ENCODE measurements around the gene ILF2.

Gene ILF2

DNA sequence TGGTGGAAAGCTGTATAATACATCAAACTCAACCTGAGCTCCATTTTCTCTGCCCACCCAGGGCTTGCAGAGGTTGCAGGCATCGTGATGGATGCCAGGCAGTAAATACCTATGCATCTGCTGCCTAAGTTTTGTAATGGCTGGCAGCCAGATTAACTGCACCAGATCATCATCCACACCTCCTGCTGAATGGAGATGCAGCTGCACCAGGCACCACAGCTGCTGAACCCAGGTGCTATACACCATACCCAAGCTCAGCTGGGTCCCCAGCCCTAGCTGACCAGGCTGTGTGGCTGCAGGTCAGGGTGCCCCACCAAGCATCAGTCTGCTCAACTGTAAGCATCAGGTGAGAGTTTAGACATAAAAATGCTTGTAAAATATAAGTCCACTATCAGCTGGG lies 19.0 kb downstream of the ILF2 start:
- H3K4me3 ChIP-seq (ENCODE audit: low read depth, low read length) = no peak overlapping the region
- H3K79me2 ChIP-seq = no peaks in the 10 kb centered on the region
- TF ChIP-seq, protein P1, sequence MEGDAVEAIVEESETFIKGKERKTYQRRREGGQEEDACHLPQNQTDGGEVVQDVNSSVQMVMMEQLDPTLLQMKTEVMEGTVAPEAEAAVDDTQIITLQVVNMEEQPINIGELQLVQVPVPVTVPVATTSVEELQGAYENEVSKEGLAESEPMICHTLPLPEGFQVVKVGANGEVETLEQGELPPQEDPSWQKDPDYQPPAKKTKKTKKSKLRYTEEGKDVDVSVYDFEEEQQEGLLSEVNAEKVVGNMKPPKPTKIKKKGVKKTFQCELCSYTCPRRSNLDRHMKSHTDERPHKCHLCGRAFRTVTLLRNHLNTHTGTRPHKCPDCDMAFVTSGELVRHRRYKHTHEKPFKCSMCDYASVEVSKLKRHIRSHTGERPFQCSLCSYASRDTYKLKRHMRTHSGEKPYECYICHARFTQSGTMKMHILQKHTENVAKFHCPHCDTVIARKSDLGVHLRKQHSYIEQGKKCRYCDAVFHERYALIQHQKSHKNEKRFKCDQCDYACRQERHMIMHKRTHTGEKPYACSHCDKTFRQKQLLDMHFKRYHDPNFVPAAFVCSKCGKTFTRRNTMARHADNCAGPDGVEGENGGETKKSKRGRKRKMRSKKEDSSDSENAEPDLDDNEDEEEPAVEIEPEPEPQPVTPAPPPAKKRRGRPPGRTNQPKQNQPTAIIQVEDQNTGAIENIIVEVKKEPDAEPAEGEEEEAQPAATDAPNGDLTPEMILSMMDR (IDR thresholded peaks at IDR 0.05) = no peak
- H2AFZ ChIP-seq = no peak overlapping the region
- H3K4me2 ChIP-seq (ENCODE audit: low read length) = no peak overlapping the region
- H3K27ac ChIP-seq = no peak overlapping the region
- no peaks in the 10 kb centered on the region for H3K9me3 ChIP-seq (ENCODE audit: control insufficient read depth, low read length)
- H3K36me3 ChIP-seq (ENCODE audit: control insufficient read depth, insufficient read depth, low read length) = no peaks in the 10 kb centered on the region
- H3K27me3 ChIP-seq (ENCODE audit: control insufficient read depth, insufficient read depth, low read length) = no peaks in the 10 kb centered on the region
- H3K9ac ChIP-seq = no peak overlapping the region
- H3K4me1 ChIP-seq = peaks cover 5% of the 10 kb centered on the region

DNA sequence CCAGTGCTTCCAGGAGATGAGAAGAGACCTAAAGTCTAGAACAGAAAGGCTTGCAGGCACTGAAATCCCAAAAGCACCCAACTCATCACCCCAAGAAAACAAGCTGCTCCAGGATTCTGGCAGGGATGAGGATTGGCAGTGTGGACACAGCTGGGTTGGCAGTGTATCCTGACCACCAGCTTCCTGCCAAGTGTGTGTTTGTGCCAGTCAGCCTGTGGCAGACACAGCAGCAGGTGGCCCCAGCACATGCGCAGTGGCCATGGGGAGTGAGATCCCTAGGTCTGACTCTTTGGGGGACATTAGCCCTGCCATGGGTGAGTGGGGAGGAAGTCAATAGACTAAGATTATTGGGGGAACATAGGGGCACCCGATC lies 20.9 kb downstream of the ILF2 start:
- Histone ChIP-seq H3K4me1 (peaks cover 5% of the 10 kb centered on the region), H3K27me3 (ENCODE audit: control insufficient read depth, insufficient read depth, low read length) (no peaks in the 10 kb centered on the region), H3K4me2 (ENCODE audit: low read length) (no peak overlapping the region), H3K9ac (no peak overlapping the region), H3K36me3 (ENCODE audit: control insufficient read depth, insufficient read depth, low read length) (no peaks in the 10 kb centered on the region), H3K79me2 (no peaks in the 10 kb centered on the region), H2AFZ (peak overlapping the region; percentile 46), H3K4me3 (ENCODE audit: low read depth, low read length) (no peak overlapping the region), H3K27ac (peak overlapping the region; percentile 21), H3K9me3 (ENCODE audit: control insufficient read depth, low read length) (no peaks in the 10 kb centered on the region)
- TF ChIP-seq, protein P1 (IDR thresholded peaks at IDR 0.05) = no peak

DNA sequence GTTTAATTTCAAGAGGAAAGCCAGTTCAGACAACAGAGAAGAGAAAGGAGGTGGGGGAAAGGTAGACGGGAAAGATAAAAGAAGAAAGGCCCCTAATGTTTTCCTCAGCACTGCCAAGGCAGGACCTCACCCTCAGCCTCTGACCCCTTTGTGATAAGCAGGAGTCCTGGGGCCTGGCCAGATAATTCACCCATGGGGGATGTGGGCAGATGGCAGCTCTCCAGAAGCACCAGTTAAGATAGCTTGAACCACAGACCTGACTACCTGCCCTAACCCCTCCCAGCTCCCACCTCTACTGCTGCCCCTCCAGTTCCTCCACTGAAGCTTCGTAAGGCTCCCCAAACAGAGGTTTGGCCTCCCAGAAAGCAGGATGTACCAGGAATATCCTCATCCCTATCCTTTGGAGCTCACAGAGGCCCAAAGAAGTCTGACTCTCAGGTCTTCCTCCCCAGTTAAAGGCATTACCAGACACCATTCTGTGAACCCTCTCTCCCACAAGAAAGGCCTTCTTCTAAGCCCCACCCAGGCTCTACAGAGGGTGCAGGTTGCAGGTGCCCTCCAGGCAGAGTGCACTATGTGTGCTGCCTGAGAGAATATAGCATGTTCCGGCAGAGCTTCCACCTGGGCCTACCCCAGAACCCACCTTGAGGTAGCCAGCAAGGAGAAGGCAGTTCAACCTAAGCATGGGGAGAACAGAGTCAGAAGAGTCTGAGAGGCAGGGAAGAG lies 21.5 kb downstream of the ILF2 start:
- TF ChIP-seq, protein P1 (IDR thresholded peaks at IDR 0.05) = no peak
- no peak overlapping the region for H3K4me3 ChIP-seq (ENCODE audit: low read depth, low read length)
- peak overlapping the region; percentile 46 for H2AFZ ChIP-seq
- H3K4me1 ChIP-seq = peaks cover 5% of the 10 kb centered on the region
- no peaks in the 10 kb centered on the region for H3K9me3 ChIP-seq (ENCODE audit: control insufficient read depth, low read length)
- H3K9ac ChIP-seq = no peak overlapping the region
- no peak overlapping the region for H3K4me2 ChIP-seq (ENCODE audit: low read length)
- H3K79me2 ChIP-seq = no peaks in the 10 kb centered on the region
- H3K27ac ChIP-seq = peak overlapping the region; percentile 21
- H3K36me3 ChIP-seq (ENCODE audit: control insufficient read depth, insufficient read depth, low read length) = no peaks in the 10 kb centered on the region
- no peaks in the 10 kb centered on the region for H3K27me3 ChIP-seq (ENCODE audit: control insufficient read depth, insufficient read depth, low read length)

DNA sequence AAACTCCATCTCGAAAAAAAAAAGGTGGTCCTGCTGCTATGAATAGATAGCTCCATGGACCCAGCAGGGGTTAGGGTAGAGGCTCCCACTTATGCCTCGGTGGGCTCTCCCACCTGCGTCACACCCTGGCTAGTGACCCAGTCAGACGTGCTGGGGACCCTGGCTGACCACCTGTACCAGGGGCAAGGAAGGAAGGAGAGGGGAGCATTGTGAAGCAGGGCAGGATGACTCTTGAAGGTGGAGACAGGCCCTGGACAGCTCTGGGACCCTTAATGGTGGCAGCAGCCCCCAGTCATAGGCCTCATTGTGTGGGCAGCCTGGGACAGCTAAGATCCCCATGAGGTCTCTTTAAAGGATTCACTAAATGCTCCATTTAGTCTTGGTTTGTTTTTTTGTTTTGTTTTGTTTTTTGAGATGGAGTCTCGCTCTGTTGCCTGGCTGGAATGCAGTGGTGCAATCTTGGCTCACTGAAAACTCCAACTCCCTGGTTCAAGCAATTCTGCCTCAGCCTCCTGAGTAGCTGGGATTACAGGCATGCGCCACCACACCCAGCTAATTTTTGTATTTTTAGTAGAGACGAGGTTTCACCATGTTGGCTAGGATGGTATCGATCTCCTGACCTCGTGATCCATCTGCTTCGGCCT lies 22.7 kb downstream of the ILF2 start:
- peaks cover 5% of the 10 kb centered on the region for H3K4me1 ChIP-seq
- no peaks in the 10 kb centered on the region for H3K27me3 ChIP-seq (ENCODE audit: control insufficient read depth, insufficient read depth, low read length)
- no peak overlapping the region for H2AFZ ChIP-seq
- no peaks in the 10 kb centered on the region for H3K79me2 ChIP-seq
- no peaks in the 10 kb centered on the region for H3K9me3 ChIP-seq (ENCODE audit: control insufficient read depth, low read length)
- no peak overlapping the region for H3K4me2 ChIP-seq (ENCODE audit: low read length)
- no peaks in the 10 kb centered on the region for H3K36me3 ChIP-seq (ENCODE audit: control insufficient read depth, insufficient read depth, low read length)
- H3K9ac ChIP-seq = no peak overlapping the region
- no peak overlapping the region for H3K4me3 ChIP-seq (ENCODE audit: low read depth, low read length)
- peak overlapping the region; percentile 56 for H3K27ac ChIP-seq
- TF ChIP-seq, protein P1 (IDR thresholded peaks at IDR 0.05) = no peak

DNA sequence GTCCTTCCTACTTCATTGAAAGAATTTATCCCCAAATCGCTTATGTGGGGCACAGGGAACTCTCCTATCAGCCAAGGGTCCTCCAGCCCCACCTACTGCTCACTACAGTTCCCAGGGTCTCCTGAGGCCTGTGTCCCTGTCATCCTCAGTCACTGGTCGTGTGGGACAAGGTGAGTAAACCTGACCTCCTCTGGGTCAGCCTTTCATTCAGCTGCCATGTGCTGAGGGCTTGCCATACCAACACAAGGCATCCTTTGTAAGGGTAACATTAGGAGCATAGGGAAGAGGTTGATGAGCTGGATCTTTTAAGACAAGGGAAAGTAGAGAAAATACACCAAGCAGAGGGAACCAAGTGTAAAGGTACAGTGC lies 23.5 kb downstream of the ILF2 start:
- peak overlapping the region; percentile 56 for H3K27ac ChIP-seq
- no peaks in the 10 kb centered on the region for H3K36me3 ChIP-seq (ENCODE audit: control insufficient read depth, insufficient read depth, low read length)
- no peaks in the 10 kb centered on the region for H3K9me3 ChIP-seq (ENCODE audit: control insufficient read depth, low read length)
- TF ChIP-seq, protein P1 (IDR thresholded peaks at IDR 0.05) = no peak
- H2AFZ ChIP-seq = no peak overlapping the region
- H3K79me2 ChIP-seq = no peaks in the 10 kb centered on the region
- H3K4me1 ChIP-seq = peaks cover 5% of the 10 kb centered on the region
- H3K9ac ChIP-seq = no peak overlapping the region
- H3K4me3 ChIP-seq (ENCODE audit: low read depth, low read length) = no peak overlapping the region
- H3K27me3 ChIP-seq (ENCODE audit: control insufficient read depth, insufficient read depth, low read length) = no peaks in the 10 kb centered on the region
- no peak overlapping the region for H3K4me2 ChIP-seq (ENCODE audit: low read length)

Measured in parathyroid adenoma (tissue), 2 donors.